SH-SY5Y (cell line): ENCODE results near the gene RCOR1.

Source experiments
- GATA2 ChIP-seq: IDR thresholded peaks from 2 replicates; pipeline ENCODE4 v1.6.1; 2011; ENCODE audit warnings: mild to moderate bottlenecking, low read depth, low read length
- GATA3 ChIP-seq: IDR thresholded peaks from 2 replicates; pipeline ENCODE4 v1.6.1; 2011; ENCODE audit warnings: low read depth, mild to moderate bottlenecking, low read length, moderate library complexity

DNA sequence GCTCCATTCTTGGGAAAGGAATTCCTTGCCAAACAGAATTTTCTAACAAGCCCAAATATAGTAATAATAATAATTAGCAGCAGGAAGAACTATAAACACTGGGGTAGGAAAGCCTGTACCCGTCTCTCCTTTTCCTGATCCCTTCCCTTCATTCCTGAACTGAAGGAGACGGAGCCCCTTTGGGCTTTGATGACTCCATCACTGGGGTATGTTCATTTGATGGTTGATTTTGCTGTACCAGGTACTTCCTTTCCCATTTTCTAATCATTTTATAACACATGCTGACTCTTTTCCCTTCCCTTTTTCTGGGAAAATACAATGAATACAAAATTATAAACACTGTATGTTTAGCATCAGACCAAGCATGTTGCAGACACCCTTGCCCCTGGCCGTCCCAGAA is 3.6 kb upstream of the RCOR1 start:
- TF ChIP-seq GATA2 (no peak), GATA3 (no peak)
